Stimulated activated naive CD4-positive, alpha-beta T cell (primary cell): Measurements from ENCODE around the gene WDR27.
A peak's percentile ranks its signal among the peaks of the same experiment; 100 is the strongest.

Experiments used
- DNase-seq, 6 experiments: peaks; one replicate each; lab custom pipeline; 2025; lab: John Stamatoyannopoulos, UW

WDR27 gene

DNA sequence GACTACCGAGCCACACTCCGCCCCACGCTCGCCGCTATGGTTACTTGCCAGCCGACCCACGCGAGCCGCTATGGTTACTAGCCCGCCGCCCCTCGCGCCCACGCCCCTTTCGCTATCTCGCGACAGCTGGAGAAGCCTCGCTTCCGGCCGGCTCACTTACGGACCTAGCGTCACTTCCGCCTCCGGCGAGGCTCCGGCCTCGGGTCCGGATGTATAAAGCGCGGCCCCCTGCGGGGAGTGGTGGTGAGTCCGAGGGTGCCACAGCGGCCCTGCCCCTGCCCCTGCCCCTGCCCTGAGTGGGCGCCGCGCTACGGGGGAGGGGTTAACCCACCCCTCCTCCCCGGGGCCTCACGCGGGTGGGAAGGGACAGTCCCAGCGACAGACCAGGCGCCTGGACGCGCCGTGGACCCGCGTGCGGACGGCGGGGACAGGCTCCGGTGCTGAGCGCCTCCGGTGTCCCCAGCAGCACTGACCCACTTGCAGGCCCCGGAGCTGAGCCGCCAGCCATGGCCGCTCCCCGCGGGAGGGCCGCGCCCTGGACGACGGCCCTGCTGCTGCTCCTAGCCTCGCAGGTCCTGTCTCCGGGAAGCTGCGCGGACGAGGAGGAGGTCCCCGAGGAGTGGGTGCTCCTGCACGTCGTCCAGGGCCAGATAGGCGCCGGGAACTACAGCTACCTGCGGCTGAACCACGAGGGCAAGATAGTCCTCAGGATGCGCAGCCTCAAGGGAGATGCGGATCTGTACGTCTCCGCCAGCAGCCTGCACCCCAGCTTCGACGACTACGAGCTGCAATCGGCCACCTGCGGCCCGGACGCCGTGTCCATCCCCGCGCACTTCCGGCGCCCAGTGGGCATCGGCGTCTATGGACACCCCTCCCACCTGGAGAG is at the start of gene WDR27, which contains the start of gene C6orf120:
WDR27 (minus strand) TSS at position 76 of the 886 bp plus-strand sequence. CDS start 13,024 bp downstream, outside the sequence.
C6orf120 (plus strand) TSS at position 173 of the 886 bp plus-strand sequence; CDS start at position 507, 334 bp downstream.
- peak; percentile 88 to 95 (median 92) for DNase-seq

DNA sequence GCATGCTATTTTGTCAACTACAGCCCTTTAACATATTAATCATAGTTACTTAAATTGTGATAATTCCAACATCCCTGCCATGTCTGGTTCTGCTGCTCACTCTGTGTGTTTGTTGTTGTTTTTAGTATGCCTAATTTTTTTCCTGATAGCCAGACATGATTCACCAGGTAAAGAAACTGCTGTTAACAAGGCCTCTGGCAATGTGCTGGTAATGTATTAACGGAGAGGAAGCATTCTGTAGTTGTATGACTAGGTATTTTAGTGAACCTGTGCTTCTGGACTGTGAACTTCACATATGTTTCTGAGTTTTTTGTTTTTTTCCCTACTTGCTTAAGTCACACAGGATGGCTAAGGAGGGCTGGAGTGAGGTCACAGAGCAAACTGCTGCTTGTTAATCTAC is 44.7 kb upstream of the WDR27 start:
- DNase-seq = no peak

DNA sequence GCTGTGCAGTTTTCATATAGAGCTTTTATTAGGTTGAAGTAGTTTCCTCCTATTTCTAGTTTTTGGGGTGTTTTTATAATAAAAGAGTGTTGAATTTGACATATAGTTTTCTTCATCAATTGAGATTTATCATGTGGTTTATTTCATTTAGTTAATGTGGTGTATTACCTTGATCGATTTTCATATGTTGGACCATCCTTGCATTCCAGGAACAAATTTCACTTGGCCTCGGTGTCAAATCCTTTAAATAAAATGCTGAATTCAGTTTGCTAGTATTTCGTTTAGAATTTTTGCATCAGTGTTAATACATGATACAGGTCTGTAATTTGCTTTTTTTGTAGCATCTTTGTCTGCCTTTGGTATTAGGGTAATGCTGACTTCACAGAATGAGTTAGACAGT is 43.6 kb upstream of the WDR27 start:
- DNase-seq = no peak

DNA sequence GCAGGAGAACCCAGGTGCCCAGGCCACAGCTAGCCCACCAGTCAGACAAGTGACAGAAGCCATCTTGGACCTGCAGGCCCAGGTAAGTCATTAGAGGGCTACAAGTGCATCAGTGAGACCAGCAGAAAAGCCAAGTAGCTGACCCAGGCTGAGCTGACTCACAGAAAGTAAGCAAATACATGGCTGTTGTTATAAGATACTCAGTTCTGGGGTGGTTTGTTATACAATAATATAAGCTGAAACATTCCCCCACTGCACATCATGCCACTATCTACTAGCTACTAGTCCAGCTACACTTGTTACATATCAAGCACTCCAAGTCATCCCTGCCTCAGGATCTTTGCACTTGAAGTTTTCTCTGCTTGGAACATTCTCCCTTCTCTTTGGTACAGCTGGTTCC is 39.5 kb upstream of the WDR27 start:
- no peak for DNase-seq

DNA sequence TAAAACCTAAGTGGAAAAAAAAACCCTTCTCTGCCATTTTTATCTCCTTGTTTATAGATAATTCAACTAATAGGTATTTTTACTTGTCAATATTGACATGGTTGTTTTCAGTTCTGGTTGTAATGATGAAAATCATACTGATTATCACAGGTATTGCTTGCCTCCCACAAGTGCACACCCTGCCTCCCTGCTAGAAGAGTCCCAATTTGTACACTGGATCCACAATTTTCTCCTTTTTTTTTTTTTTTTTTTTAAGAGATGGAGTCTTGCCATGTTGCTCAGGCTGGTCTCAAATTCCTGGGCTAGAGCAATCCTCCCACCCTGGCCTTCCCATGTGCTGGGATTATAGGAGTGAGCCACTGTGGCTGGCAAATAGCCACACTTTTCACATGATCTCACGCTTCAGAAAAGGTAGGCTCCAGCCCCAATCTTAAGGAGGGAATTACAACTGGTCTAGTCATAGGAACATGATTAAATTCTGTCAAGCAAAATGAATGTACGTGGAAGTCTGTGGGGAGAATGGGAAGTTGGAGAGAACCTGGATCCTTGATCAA is 37.2 kb upstream of the WDR27 start:
- no peak for DNase-seq

DNA sequence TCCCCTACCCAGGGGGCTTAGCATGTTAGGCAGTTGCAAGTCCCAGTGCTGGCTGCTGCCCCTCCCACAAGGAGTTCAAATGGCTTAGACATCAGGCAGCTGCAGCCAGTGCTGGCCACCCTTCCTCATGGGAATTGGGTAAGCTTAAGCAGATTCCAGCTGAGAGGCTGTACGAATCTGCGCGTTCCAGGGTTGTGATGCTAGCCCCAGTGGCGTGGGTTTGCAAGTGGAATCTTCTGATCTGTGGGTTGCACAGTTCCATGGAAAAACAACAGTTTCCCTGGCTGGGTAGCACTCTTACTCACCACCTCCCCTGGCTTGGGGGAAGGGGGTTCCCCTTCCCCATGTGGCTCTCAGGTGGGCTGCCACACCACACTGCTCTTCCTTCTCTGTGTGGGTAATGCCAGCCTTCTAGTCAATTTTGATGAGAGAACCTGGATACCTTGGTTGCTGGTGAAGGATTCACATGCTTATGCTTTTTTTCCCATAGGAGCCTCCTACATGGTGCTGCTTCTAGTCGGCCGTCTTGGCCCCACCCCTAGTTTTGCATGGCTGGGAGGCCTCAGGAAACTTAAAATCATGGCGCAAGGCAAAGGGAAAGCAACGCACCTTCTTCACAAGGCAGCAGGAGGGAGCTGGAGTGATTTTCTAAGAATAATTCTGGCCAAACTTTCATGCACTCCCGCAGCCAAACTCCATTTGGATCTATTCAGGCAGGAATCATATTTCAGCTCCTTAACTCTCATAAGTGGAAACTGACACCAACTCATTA is 36.6 kb upstream of the WDR27 start:
- no peak for DNase-seq

DNA sequence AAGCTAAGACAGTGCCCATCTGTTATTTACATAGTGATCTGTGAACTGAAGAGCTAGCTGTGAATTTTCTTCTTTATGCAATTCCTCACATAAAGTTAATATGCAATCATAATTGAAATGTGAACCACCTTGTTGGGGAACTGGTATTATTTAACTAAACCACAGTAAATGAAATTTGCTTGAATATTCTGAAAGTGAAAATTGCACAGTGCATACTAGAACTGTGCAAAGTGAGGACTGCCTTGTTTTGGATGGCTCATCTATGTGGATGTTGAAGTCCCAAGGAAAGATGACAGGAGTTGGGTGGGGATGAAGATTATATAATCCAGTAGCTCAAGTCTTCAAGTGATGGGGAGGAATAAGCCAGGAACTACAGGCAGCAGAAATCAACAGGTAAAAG is 28.1 kb upstream of the WDR27 start:
- DNase-seq = no peak

DNA sequence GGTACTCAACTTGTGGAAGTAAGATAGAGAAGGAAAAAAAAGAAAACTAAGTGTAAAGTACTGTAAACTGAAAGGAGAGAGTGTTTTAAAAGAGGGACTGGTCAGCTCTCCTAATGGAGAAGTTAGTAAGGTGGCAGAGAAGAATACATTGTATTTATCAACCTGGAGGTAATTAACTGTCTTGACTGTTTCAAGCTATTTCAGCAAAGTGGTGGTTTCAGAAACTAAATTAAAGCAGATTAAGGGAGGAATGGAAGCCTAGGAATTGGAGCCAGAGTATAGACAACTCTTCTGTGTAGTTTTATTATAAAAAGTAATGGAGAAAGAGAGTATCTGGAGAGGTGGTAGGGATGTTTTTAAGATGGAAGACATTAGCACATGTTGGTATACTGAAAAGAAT is 25.1 kb upstream of the WDR27 start:
- no peak for DNase-seq

DNA sequence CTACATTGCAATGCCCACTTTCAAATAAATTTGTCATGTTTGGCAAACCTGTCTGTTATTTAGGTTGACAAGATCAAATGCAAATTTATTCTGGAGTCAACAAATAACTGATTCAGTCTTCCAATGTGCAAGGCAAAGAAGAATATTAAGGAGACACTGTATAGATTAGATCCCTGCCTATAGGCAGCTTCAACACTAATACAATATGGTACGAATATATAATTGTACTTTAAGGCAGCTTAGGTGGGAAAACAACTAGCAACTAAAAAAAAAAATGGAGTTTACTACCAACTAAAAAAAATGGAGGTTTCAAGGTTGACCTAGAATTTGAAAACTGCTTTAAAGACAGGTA is 24.2 kb upstream of the WDR27 start:
- DNase-seq = no peak

DNA sequence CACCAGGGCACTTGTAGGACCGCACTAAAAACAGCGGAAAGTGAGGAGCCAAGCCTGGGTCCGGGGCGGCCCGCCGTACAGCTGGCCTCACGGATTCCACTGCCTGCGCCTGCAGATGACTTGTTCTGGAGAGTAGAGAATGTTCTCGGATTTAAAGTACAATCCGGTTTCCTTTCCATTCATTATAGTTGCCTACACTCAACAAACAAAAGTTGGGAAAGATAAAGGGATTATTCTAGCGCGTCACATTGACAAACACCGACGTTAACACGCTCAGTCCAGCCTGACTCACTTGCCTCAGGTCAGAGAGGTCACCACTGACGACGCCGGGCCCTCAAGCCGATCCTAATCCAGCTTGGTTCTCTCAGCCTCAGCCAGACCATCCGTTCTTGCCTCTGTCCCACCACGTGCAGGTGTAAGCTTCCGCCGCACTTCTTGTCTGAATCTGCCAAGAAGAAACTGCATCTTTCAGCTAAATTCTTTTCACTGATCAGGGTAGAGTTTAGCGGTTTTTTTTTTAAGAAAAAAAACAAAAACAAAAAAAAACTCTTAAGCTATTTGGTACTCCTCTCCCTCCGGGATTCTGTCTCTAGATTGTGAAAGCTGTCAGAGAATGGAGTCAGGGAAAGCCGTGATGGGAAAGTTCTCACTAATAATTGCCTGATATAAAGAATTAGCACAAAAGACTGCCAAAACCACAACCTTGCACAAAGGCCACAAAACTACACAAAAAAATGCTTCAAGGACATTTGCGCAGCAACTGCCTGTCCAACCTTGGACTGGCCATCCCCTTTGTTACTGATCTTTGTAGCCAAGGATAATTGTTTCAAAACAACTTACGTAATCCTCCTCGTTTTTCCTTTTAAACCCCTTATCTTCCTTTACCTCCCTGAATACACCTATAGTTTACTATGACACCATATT is 23.6 kb upstream of the WDR27 start:
- DNase-seq = peak in 3 of 6 experiments; percentile 3 to 34 (median 11)

DNA sequence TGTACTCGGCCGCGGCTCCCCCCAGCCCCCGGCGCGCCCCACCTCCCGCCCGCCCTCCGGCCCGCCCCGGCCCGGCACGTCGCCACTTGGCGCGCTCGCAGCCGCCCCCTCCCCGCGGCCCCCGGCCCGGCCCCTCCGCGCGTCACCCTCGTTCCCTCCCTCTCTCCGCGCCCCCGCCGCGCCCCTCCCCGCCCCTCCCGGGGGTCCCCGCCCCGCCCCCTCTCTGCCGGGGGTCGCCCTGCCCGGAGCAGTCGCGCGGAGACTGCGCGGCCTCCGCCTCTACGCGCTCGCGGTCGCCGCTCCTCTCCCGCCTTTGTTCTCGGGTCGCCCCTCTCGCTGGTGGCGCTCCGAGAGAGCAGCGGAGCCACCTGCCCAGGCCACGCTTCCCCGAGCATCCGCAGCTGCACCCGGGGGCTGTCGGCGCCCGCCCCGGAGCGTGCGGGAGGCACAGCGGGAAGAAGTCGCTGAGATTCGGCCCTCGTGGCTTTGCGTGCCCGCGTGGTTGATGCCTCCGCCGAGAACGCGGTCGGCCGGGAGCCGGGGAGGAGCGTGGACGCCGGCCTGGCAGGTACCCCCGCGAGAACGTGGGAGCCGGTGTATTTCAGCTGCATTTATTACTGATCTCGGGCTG is 22.8 kb upstream of the WDR27 start, which contains the start of gene PHF10:
PHF10 (minus strand) TSS at position 7 of the 631 bp plus-strand sequence. CDS start 569 bp downstream, outside the sequence.
- DNase-seq = peak; percentile 53 to 82 (median 69)

DNA sequence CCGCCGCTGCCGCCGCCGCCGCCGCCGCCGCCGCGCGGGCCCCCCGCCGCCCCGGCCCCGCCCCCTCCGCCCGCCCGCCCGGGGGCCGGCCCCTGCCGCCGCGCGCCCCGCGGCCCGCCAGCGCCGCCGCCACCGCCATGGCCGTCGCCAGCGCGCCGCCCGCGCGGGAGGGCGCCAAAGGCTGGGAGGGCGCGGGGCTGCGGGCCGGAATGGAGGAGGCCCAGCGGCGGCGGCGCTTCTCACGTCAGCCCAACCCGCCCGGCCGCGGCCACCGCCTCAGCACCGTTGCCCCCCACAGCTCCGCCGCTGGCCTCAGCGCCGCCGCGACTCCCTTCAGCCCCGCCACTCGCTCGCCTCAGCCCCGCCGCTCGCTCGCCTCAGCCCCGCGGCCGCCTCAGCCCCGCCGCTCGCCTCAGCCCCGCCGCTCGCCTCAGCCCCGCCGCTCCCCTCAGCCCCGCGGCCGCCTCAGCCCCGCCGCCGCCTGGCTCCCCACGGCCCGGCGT is 22.2 kb upstream of the WDR27 start:
- peak in 4 of 6 experiments; percentile 25 to 69 (median 48) for DNase-seq

DNA sequence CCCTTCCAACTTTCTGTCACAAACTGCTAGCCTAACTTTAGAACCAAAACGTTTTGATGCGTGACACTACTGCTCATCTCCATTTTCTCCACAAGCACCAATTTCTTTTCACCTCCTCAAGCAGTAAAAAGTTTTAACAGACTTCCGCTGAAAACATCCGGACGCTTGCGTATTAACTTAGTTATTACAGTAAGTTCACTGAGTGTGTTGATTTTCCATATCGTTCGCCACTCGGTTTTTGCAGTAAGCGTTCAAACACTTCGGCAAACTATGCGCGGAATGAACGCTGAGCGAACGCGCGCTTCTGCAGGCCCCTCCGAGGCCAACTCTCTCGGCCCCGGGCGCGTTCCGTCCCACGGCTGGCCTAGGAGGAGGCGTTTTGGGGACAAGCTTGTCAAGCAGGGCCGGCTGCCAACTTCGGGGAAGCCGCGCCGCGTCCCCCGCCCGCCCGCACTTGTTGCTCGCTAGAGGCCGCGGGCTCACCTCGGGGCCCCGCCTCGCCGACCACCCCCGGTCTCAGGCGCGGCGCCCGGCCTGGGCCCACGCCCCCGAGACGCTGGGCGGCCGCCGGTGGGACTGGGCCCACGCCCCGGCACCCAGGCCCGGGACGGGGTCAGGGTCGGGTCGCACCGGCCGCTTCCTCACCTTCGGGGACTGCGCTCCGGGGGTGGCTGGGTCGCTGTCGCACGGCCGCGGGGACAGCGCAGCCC is 21.5 kb upstream of the WDR27 start:
- DNase-seq = peak; percentile 56 to 84 (median 72)

DNA sequence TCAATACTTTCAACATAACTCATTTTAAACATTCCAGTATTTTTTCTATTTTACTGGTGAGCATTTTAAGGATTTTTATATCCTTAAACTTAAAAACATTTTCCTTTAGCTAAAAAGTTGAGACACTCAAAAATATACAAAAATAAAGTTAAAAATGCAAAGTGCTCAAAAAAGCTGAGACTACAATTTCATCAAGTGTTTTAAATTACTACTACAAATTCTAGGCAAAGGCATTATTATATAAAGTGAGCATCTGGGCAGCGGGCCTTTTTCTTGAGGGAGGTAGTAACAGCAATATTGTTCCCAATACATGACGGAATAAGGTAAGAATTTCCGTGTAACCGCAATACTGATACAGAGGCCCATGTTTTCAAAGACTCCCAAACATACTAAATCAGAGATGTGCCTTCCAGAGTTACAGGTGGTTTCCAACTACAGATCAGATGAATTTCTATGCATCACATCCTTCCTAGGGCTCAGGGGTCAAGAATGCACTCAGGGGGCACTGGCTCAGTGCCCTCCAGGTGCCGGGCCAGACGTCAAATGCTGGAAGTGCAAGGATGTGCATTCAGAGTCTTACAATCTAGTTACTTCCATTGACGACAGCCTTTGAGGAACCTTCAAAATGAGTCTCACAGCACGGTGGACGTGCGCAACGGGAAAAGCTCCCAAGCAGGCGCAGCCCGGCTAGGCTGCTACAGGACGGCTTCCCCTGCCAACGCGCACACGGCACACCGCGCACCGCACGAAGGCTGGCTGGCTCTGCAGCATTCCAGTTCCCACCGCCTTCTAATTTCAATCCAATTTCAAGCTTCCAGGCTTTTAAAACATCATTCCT is 20.8 kb upstream of the WDR27 start:
- peak in 4 of 6 experiments; percentile 21 to 58 (median 30) for DNase-seq

DNA sequence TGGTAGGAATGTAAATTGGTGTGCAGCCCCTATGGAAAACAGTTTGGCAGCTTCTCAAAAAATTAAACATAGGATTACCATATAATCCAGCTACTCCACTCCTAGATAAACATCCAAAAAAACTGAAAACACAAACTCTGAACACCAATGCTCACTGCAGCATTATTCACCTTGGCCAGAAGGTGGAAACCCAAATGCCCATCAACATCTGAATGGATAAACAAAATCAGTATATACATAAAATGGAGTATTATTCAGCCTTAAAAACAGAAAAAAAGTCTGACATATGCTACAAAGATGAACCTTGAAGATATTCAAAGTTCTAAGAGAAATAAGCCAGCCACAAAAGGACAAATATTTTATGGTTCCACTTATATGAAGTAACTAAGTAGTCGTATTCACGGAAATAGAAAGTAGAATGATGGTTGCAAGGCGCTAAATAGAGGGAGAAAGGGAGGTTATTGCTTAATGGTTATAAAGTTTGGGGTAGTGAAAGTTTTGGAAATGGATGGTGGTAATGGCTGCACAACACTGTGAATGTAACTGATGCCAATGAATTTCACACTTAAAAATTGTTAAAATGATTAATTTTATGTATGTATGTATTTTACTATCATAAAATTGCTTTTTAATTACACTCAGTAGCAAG is 18.5 kb upstream of the WDR27 start:
- no peak for DNase-seq

DNA sequence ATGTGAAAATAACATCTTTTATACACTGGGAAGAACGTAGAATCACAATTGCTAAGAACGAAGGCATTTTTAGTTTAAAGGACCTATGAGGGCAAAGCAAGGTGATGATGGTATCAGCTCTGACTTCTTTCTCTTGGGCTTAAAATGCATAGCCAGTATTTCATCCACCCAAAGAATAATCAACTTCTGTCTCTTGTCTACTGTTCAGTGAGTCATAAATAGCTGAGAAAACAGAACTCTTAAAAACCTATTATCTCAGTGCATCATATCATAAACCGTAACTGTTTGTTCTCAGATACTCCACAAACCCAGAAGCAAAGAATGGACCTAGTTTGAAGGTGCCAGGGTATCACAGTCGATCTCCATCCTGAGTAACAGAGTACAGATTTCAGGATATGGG is 17.3 kb upstream of the WDR27 start:
- DNase-seq = no peak

DNA sequence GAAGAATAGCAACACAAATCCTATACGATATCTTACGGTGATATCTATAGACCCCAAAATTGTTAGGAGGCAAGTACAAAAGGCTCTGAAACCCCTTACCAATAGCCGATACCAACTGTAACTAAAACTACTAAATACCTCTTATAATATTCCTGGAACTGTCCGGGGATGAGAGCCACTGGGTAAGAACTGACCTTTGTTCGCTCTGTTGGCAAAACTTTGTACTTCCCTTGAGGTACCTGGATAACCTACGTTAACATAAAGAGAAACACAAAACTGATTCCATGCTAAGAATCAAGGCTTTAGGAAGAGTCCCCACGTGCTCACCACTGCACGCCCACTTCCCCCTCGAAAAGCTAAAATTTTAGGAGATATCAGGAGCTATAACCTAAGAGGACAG is 12.8 kb upstream of the WDR27 start:
- no peak for DNase-seq

DNA sequence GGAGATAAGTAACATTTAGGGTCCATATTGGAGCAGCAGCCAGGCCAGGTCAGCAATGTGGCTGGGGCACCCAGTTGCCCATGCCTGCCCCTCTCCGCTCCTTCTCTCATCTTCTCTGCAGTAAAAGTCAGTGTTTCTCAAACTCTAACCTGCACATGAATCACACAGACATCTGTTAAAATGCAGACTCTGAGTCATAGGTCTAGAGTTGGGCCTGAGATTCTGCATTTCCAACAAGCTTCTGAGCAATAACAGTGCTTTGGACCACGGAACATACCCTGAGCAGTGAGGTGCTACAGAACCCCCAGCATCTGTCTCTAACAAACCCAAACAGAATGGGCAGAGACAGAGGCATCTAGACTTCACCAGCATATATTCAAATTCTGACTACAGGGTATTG is 12.3 kb upstream of the WDR27 start:
- no peak for DNase-seq

DNA sequence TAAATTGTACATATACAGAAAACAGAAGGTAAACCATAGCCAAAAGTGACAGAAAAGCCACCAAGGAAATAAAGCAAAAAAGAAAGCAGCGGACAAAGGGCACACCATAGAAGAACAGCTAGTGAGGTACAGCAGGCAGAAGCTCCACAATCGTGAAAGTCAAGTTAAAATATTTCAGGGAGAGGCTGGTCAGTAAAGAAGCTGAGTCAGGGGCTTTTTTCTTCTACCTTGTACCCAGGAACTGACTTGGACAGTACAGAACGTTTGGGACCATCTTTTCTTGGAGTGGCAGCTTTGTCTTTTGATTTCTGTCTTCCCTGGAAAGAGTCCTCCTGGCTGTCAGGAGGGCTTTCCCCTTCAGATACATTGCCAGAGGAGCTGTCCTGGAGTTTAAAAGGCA is 8.2 kb upstream of the WDR27 start:
- DNase-seq = no peak
